Stimulated activated naive B cell treated with anti-CD40 and anti-IgM and Interleukin-4, amounts not matched to agents 10 μg/mL and 1 μg/mL and 100 μg/mL, for 72 hours (primary cell): ENCODE measurements around the gene PIP5K1B.

Source experiments
- ATAC-seq, 2 donors: fragments of 150-1000 bp; cut with Tn5 transposase; replicated peaks; 2 replicates each; pipeline ENCODE4 v1.10.0; 2021; ENCODE audit warnings: moderate library complexity in 1 of 2
- DNase-seq: peaks from one replicate; pipeline ENCODE4 v3.0.0; 2021
- H3K27ac Mint-ChIP-seq: one replicate; pipeline ENCODE4 v1.8.0; 2022; ENCODE audit warnings: mild to moderate bottlenecking, mixed read lengths
- H3K27me3 Mint-ChIP-seq, 2 donors: one replicate each; pipeline ENCODE4 v1.8.0; 2022; ENCODE audit warnings: mixed read lengths in 2 of 2
- H3K36me3 Mint-ChIP-seq, 2 donors: one replicate each; pipeline ENCODE4 v1.8.0; 2022; ENCODE audit warnings: mixed read lengths in 2 of 2, mild to moderate bottlenecking in 1 of 2
- H3K4me1 Mint-ChIP-seq, 2 donors: one replicate each; pipeline ENCODE4 v1.8.0; 2022; ENCODE audit warnings: mixed read lengths in 2 of 2, mild to moderate bottlenecking in 1 of 2
- H3K4me3 Mint-ChIP-seq, 2 donors: one replicate each; pipeline ENCODE4 v1.8.0; 2022; ENCODE audit warnings: mild to moderate bottlenecking in 2 of 2, mixed read lengths in 2 of 2, moderate library complexity in 1 of 2
- H3K9me3 Mint-ChIP-seq, 2 donors: one replicate each; pipeline ENCODE4 v1.8.0; 2022; ENCODE audit warnings: mixed read lengths in 2 of 2, mild to moderate bottlenecking in 1 of 2

The PIP5K1B gene

DNA sequence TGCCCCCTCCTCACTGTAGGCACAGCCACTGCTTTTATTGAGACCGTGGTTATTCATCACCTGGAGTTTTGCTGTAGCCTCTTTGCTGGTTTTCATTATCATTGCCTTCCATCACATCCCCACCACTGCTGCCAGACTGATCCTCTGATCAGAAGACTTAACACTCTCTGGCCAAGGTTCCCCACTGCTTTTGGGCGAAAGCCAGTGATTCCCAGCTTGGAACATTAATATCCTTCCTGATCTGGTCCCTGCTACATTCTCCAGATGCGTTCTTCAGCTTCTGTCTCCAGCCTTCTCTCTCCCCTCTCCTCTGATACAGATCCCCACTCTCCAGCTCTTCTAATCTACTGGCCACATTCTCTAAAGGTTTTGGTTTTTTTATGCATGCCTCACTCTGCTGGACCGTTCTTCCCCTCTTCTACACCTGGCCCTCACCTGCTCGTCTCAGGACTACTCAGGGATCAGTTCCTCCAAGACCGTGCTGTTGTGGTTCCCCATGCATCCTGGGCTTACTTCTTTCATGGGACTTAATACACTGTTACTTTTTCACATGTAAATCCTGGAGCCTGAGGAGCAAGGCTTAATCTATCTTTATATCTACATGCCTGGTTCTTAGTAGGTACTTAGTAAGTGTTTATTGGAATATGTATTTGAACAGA lies 193.9 kb downstream of the PIP5K1B start:
- peak overlapping the region; percentile 1 to 7 for H3K4me3 Mint-ChIP-seq
- ATAC-seq (peak in 1 of 2 donors; percentile 35), DNase-seq (no peak)
- peaks cover 35 to 51% of the 10 kb centered on the region in 2 donors for H3K4me1 Mint-ChIP-seq
- no peaks in the 10 kb centered on the region for H3K9me3 Mint-ChIP-seq
- peak overlapping the region; percentile 80 for H3K27ac Mint-ChIP-seq
- H3K27me3 Mint-ChIP-seq = no peaks in the 10 kb centered on the region
- H3K36me3 Mint-ChIP-seq = peaks cover 54 to 73% of the 10 kb centered on the region in 2 donors

GRCh38 chr9:68904454-68904853 lies 199.4 kb downstream of the PIP5K1B start:
- no peak for ATAC-seq

GRCh38 chr9:68905129-68905528 lies 200.1 kb downstream of the PIP5K1B start:
- Mint-ChIP-seq H3K36me3 (peaks cover 27 to 53% of the 10 kb centered on the region in 2 donors), H3K4me1 (peaks cover 0 to 7% of the 10 kb centered on the region in 2 donors), H3K9me3 (no peaks in the 10 kb centered on the region), H3K27me3 (no peaks in the 10 kb centered on the region), H3K4me3 (no peak overlapping the region), H3K27ac (peak overlapping the region; percentile 11)
- ATAC-seq (no peak), DNase-seq (no peak)

More at GRCh38 chr9:68904454-68904853, 199.4 kb downstream of the PIP5K1B start:
- Mint-ChIP-seq H3K4me3 (no peak overlapping the region), H3K27ac (no peak overlapping the region), H3K27me3 (no peaks in the 10 kb centered on the region), H3K36me3 (peaks cover 29 to 56% of the 10 kb centered on the region in 2 donors), H3K4me1 (peaks cover 0 to 7% of the 10 kb centered on the region in 2 donors), H3K9me3 (no peaks in the 10 kb centered on the region)
- DNase-seq = no peak

DNA sequence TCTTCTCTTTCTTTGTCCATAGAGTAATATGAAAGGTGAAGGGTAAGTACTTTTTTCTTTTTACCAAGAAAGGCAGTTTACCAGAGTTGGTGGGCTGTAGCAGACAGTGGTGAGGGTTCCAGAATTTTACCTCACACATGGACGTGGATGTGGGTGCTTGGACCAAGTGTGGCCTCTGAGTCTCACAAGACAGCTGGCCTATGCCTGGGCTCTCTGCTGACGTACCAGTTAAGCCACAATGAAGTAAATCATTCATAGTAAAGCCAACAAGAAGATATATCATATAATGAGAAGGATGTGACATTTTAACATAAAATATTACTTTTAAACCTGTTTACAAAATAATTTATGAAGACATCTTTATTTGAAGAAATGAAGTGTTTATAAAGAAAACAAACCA lies 202.9 kb downstream of the PIP5K1B start:
- DNase-seq = no peak
- Mint-ChIP-seq H3K4me3 (no peak overlapping the region), H3K9me3 (no peaks in the 10 kb centered on the region), H3K27ac (no peak overlapping the region), H3K36me3 (peaks cover 36 to 57% of the 10 kb centered on the region in 2 donors), H3K4me1 (peaks cover 20 to 22% of the 10 kb centered on the region in 2 donors), H3K27me3 (no peaks in the 10 kb centered on the region)
- ATAC-seq = no peak

DNA sequence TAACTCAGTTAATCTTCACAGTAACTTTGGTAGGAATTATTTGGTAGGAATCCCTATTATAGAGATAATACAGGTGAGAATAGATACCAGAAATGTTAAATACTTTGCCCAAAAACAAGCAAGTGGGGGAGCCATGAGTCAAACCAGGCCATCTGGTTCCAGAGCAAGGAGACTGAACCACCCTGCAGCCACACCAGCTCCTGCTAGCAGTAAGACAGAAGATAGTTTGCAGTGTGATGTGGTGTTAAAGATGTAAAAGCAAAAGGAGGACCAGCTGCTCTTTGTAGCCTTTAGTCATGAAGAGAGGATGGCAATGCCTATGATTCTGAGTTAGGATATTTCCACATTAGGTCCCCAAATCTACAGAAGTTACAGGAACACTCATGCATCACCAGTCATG lies 207.5 kb downstream of the PIP5K1B start:
- Mint-ChIP-seq H3K27ac (peak overlapping the region; percentile 76), H3K9me3 (no peaks in the 10 kb centered on the region), H3K27me3 (no peaks in the 10 kb centered on the region), H3K4me1 (peaks cover 25 to 35% of the 10 kb centered on the region in 2 donors), H3K4me3 (no peak overlapping the region), H3K36me3 (peaks cover 30 to 54% of the 10 kb centered on the region in 2 donors)
- DNase-seq (no peak), ATAC-seq (no peak)

DNA sequence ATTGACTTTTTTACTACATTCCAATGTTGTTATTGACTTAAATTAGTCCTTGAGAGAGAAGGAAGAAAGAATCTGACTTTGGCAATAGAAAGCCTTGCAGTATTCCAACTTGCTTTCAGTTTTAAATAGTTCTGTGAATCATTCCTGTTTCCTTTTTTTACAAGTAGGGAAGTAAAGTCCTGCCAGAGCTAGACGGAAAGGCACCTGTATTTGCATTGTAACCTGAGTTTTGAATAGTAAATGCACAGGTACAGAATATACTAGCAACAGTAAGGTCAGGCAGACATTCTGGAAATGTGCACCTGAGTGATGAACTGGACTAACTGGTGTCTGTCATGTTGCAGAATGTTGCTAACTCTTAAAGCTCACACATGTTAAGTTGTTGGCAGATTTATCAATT lies 208.0 kb downstream of the PIP5K1B start:
- ATAC-seq = no peak
- peaks cover 26 to 38% of the 10 kb centered on the region in 2 donors for H3K4me1 Mint-ChIP-seq
- no peaks in the 10 kb centered on the region for H3K9me3 Mint-ChIP-seq
- H3K27ac Mint-ChIP-seq = peak overlapping the region; percentile 76
- H3K36me3 Mint-ChIP-seq = peaks cover 33 to 56% of the 10 kb centered on the region in 2 donors
- no peak overlapping the region for H3K4me3 Mint-ChIP-seq
- no peak for DNase-seq
- no peaks in the 10 kb centered on the region for H3K27me3 Mint-ChIP-seq

DNA sequence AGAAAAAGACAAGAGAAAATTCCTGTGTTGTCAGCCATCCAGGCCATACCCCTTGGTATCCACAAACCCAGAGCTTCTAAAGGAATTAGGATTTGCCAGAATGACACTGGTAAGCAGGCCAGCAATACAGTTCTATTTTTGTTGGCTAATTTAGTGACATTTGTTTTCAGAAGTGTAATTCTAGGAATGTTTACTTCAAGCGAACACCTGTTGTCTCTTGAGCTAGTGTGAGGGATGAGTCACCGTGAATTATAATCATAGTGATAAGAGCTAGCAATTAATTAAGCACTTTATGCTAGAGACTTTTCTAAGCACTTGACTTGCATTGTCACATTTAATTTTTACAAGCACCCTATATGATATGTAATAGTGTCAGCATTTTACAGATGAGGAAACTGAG lies 209.7 kb downstream of the PIP5K1B start:
- Mint-ChIP-seq H3K36me3 (peaks cover 28 to 55% of the 10 kb centered on the region in 2 donors), H3K27ac (no peak overlapping the region), H3K4me3 (no peak overlapping the region), H3K9me3 (no peaks in the 10 kb centered on the region), H3K4me1 (peaks cover 26 to 44% of the 10 kb centered on the region in 2 donors), H3K27me3 (no peaks in the 10 kb centered on the region)
- DNase-seq = no peak
- ATAC-seq = no peak

DNA sequence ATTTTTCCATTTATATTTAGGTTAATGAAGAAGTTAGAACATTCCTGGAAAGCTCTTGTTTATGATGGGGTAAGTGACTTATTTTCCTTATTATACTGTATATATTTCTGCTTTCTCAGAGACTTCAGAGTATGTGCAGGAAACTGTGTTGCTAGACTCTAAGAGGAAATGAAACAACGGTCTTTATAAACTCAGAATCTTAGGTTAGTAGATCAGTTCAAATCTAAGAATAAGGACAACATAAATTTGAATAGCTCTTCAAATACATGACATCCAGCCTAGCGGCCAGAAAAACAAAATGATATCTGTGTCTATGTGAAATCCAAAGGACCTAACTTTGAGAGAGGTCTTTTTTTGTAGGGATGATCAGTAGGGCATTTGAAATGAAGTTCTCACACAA lies 214.6 kb downstream of the PIP5K1B start:
- H3K27me3 Mint-ChIP-seq = no peaks in the 10 kb centered on the region
- H3K36me3 Mint-ChIP-seq = peaks cover 33 to 57% of the 10 kb centered on the region in 2 donors
- no peak overlapping the region for H3K4me3 Mint-ChIP-seq
- H3K27ac Mint-ChIP-seq = peak overlapping the region; percentile 37
- DNase-seq (no peak), ATAC-seq (peak; percentile 57 to 69)
- H3K4me1 Mint-ChIP-seq = peaks cover 19 to 32% of the 10 kb centered on the region in 2 donors
- peaks cover 0 to 1% of the 10 kb centered on the region in 2 donors for H3K9me3 Mint-ChIP-seq

DNA sequence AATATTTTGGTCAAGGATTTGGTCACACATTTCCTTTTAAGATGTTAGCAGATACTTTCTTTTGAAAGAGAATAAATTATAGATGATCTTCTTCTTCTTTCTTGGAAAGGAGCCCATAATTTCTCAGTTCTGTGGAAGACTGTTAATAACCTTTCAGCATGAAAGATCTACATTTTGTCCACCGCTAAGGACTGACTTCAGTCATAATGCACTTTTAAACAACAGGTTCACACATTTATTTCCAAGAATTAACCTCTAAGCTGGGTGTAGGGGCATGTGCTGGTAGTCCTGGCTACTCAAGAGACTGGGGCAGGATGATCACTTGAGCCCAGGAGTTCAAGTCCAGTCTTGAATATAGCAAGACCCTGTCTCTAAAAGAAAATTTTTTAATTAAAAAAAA lies 215.9 kb downstream of the PIP5K1B start:
- H3K9me3 Mint-ChIP-seq = peaks cover 0 to 1% of the 10 kb centered on the region in 2 donors
- H3K4me1 Mint-ChIP-seq = peaks cover 17 to 32% of the 10 kb centered on the region in 2 donors
- H3K27ac Mint-ChIP-seq = peak overlapping the region; percentile 56
- ATAC-seq (peak; percentile 53 to 71), DNase-seq (no peak)
- H3K4me3 Mint-ChIP-seq = peak overlapping the region; percentile 12 to 26
- peaks cover 35 to 46% of the 10 kb centered on the region in 2 donors for H3K36me3 Mint-ChIP-seq
- no peaks in the 10 kb centered on the region for H3K27me3 Mint-ChIP-seq

DNA sequence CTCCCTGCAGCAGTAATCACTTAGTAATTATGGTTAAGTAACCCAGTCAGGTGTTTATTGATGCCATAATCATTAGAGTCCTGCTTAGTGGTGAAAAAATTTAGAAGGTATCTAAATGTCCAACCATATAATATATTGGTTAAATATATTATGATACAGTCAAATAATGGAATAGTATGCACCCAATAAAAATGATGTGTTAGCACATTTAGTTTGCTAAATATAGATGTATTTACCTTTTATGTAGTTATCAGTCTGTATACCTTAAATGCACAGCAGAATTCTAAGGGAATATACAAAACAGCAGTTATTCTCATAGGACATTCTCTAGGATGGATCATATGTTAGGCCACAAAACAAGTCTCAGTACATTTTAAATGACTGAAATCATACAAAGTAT lies 218.4 kb downstream of the PIP5K1B start:
- Mint-ChIP-seq H3K27me3 (no peaks in the 10 kb centered on the region), H3K27ac (no peak overlapping the region), H3K36me3 (peaks cover 42 to 45% of the 10 kb centered on the region in 2 donors), H3K4me3 (no peak overlapping the region), H3K4me1 (peaks cover 6 to 22% of the 10 kb centered on the region in 2 donors), H3K9me3 (peaks cover 0 to 1% of the 10 kb centered on the region in 2 donors)
- ATAC-seq = no peak
- no peak for DNase-seq

GRCh38 chr9:68925175-68925574 lies 220.1 kb downstream of the PIP5K1B start:
- DNase-seq = no peak

DNA sequence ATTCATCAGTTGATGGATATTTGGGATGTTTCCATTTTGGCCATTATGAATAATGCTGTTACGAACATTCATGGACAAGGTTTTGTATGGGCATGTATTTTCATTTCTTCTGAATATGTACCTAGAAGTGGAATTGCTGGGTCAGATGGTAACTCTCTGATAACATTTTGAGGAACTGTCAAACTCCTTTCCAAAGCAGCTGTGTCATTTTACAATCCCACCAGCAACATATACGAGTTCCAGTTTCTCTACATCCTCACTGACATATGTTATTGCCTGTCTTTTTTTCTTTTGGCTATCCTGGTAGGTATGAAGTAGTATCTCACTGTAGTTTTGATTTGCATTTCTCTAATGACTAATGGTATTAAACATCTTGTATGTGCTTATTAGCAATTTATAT lies 222.1 kb downstream of the PIP5K1B start:
- DNase-seq = no peak
- Mint-ChIP-seq H3K4me3 (no peak overlapping the region), H3K27me3 (no peaks in the 10 kb centered on the region), H3K27ac (no peak overlapping the region), H3K4me1 (peaks cover 13 to 16% of the 10 kb centered on the region in 2 donors), H3K9me3 (no peaks in the 10 kb centered on the region), H3K36me3 (peaks cover 49 to 56% of the 10 kb centered on the region in 2 donors)
- no peak for ATAC-seq

More at GRCh38 chr9:68925175-68925574, 220.1 kb downstream of the PIP5K1B start:
- H3K9me3 Mint-ChIP-seq = peaks cover 0 to 1% of the 10 kb centered on the region in 2 donors
- no peaks in the 10 kb centered on the region for H3K27me3 Mint-ChIP-seq
- no peak for ATAC-seq
- H3K27ac Mint-ChIP-seq = no peak overlapping the region
- H3K36me3 Mint-ChIP-seq = peaks cover 48 to 50% of the 10 kb centered on the region in 2 donors
- H3K4me1 Mint-ChIP-seq = peaks cover 10 to 13% of the 10 kb centered on the region in 2 donors
- H3K4me3 Mint-ChIP-seq = no peak overlapping the region

GRCh38 chr9:68931821-68932220 lies 226.8 kb downstream of the PIP5K1B start:
- peaks cover 27 to 32% of the 10 kb centered on the region in 2 donors for H3K4me1 Mint-ChIP-seq
- ATAC-seq = no peak
- peaks cover 46 to 67% of the 10 kb centered on the region in 2 donors for H3K36me3 Mint-ChIP-seq
- no peaks in the 10 kb centered on the region for H3K9me3 Mint-ChIP-seq
- H3K4me3 Mint-ChIP-seq = no peak overlapping the region
- no peaks in the 10 kb centered on the region for H3K27me3 Mint-ChIP-seq
- no peak overlapping the region for H3K27ac Mint-ChIP-seq
- DNase-seq = no peak

- no peaks in the 10 kb centered on the region for H3K27me3 Mint-ChIP-seq
- H3K4me1 Mint-ChIP-seq = peaks cover 28 to 30% of the 10 kb centered on the region in 2 donors
- no peak for DNase-seq
These were observed 227.4 kb downstream of the PIP5K1B start for GRCh38 chr9:68932458-68932857.

More at GRCh38 chr9:68932458-68932857, 227.4 kb downstream of the PIP5K1B start:
- peaks cover 48 to 67% of the 10 kb centered on the region in 2 donors for H3K36me3 Mint-ChIP-seq
- no peak for ATAC-seq
- peak overlapping the region in 1 of 2 donors; percentile 20 for H3K4me3 Mint-ChIP-seq
- no peaks in the 10 kb centered on the region for H3K9me3 Mint-ChIP-seq
- peak overlapping the region; percentile 14 for H3K27ac Mint-ChIP-seq
